ENCODE results near the gene EPGN.
"Not testable (repeated sequence)": the region's sequence is repeated elsewhere in the genome, so short reads cannot be mapped to it uniquely, and the experiment has no call there.

Gene EPGN

DNA sequence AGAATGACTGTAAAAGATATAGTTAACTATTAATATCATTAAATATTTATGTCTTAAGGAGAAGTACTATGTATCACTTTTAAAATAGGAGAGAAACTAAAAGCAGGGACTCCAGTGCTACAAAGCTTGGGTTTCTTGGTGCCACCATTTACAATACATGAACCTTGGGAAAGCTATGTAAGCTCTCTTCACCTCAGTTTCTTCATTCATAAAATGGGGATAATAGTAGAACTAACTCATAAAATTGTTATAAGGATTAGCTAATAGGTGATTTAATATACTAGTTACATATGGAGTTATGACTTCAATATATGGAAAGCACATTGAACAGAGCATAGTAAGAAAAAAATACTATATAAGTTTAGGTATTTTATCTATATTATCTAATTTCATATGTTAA lies 23.7 kb downstream of the EPGN start:
- H3K4me3 ChIP-seq (ENCODE audit: low read depth, low read length) = no peak overlapping the region
- TF ChIP-seq, protein P1, sequence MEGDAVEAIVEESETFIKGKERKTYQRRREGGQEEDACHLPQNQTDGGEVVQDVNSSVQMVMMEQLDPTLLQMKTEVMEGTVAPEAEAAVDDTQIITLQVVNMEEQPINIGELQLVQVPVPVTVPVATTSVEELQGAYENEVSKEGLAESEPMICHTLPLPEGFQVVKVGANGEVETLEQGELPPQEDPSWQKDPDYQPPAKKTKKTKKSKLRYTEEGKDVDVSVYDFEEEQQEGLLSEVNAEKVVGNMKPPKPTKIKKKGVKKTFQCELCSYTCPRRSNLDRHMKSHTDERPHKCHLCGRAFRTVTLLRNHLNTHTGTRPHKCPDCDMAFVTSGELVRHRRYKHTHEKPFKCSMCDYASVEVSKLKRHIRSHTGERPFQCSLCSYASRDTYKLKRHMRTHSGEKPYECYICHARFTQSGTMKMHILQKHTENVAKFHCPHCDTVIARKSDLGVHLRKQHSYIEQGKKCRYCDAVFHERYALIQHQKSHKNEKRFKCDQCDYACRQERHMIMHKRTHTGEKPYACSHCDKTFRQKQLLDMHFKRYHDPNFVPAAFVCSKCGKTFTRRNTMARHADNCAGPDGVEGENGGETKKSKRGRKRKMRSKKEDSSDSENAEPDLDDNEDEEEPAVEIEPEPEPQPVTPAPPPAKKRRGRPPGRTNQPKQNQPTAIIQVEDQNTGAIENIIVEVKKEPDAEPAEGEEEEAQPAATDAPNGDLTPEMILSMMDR (IDR thresholded peaks at IDR 0.05; ENCODE audit: low read depth, low read length, missing control alignments) = no peak
- no peak for DNase-seq (ENCODE audit: low read depth)

DNA sequence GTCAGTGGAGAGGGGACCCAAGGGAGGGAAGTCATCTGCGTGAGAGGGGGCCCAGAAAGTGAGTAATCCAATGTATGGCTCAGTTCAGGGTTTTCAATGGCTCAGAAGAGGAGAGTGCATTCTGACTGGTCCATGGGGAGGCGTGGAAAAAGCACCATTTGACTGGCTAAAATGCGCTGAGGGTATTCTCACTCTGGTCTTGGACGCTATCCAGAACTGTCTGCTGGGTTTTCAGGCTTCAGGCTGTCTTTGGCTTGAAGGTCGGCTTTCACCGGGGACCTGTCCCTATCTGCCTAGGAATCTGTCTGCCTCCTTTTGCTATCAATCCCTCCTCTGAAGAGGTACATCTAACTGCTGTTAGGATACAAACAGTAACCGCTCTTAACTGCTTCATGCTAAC lies 26.4 kb downstream of the EPGN start:
- DNase-seq (ENCODE audit: low read depth) = no peak
- TF ChIP-seq, protein P1 (IDR thresholded peaks at IDR 0.05; ENCODE audit: low read depth, low read length, missing control alignments) = no peak
- no peak overlapping the region for H3K4me3 ChIP-seq (ENCODE audit: low read depth, low read length)

DNA sequence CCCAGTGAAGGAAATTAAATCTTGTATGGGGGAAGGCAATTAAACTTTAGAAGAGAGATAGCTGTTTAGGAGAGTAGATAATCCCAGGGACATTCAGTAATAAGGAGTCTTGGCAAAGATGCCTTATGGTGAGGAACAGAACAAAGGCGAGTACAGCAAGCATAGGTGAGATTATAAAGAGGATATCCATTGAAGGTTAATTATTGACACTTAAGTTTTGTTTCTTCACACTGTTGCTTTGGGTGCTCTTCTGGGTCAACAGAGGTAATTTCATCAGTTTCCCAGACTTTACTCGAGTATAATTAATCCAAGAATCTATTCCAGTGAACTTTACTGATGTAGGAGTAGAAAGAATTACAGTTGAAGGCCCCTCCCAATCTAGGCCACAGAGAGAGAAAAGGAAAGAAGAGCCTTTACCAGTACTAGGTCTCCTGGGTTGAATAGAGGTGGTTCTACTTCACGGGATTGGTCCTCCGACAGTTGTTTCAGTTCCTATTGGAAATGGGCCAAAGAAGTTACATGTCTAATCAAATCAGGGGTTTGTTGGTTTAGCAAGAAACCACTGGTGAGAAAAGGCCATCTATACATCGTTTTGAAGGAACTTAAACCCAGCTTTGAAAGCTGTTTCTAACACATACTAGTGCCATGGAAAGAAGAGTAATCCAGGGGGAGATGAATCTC lies 27.2 kb downstream of the EPGN start:
- no peak overlapping the region for H3K4me3 ChIP-seq (ENCODE audit: low read depth, low read length)
- DNase-seq (ENCODE audit: low read depth) = peak; percentile 27
- TF ChIP-seq, protein P1 (IDR thresholded peaks at IDR 0.05; ENCODE audit: low read depth, low read length, missing control alignments) = no peak

DNA sequence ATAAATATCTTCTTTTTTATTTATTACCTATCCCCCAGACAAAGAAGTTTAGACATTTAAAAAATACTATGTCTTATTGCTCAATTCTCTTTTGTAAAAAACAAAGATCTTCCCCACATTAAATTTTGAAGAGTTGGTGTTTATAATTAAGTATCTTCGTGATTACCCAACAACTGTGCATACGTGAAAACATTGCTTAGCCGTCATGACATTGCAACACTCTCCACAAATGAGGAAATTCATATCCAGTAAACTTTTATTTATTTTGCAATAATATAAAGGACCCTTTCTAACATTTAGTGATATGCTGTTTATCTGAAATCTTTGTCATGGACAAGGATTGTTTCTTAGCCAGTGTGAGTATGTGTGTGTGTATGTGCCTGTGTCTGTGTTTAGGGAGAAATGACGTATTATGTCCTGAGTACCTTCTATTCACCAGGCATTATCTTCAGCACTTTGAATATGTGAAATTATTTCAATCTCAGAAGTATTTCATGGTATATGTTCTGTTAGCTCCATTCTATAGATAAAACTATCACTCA lies 30.6 kb downstream of the EPGN start:
- no peak overlapping the region for H3K4me3 ChIP-seq (ENCODE audit: low read depth, low read length)
- TF ChIP-seq, protein P1 (IDR thresholded peaks at IDR 0.05; ENCODE audit: low read depth, low read length, missing control alignments) = no peak
- no peak for DNase-seq (ENCODE audit: low read depth)

DNA sequence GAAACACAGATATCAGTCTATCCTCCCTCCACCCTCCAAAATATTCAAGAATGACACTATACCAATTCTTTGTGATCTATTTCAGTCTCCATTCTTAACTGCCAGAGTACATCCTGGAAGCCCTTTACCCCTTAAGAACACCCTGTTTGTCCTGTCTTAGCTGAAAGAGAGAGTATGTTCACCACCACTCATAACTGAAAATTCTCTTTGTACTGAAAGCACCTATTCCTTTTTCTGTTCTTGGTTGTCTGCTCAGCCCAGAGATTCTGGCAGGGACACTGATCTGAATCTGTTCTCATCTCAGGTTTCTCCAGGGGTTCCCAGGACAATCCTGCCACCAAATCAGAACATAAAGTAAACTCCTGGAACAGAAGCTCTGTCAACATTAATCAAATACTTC lies 31.2 kb downstream of the EPGN start:
- H3K4me3 ChIP-seq (ENCODE audit: low read depth, low read length) = no peak overlapping the region
- TF ChIP-seq, protein P1 (IDR thresholded peaks at IDR 0.05; ENCODE audit: low read depth, low read length, missing control alignments) = no peak
- DNase-seq (ENCODE audit: low read depth) = no peak

DNA sequence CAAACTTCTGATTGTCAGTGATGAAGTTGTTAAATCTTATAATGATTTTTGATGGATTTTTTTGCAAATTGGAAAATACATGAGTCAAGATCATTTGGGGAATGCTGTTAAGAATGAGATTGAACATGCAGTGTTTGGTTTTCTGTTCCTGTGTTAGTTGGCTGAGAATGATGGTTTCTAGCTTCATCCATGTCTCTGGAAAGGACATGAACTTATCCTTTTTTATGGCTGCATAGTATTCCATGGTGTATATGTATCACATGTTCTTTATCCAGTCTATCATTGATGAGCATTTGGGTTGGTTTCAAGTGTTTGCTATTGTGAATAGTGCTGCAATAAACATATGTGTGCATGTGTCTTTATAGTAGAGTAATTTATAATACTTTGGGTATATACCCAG lies 32.2 kb downstream of the EPGN start:
- not testable (repeated sequence) for DNase-seq (ENCODE audit: low read depth); H3K4me3 ChIP-seq (ENCODE audit: low read depth, low read length)

DNA sequence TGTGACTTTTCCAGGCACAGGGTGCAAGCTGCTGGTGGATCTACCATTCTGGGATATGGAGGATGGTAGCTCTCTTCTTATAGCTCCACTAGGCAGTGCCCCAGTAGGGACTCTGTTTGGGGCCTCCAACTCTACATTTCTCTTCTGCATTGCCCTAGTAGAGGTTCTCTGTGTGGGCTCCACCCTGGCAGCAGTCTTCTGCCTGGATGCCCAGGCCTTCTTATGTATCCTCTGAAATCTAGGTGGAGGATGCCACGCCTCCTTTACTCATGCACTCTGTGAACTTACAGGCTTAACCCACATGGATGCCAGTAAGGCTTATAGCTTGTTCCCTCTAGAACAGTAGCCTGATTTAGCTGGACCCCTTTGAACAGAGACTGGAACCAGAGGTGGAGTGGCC lies 35.8 kb downstream of the EPGN start:
- no peak for DNase-seq (ENCODE audit: low read depth)
- H3K4me3 ChIP-seq (ENCODE audit: low read depth, low read length) = no peak overlapping the region
- TF ChIP-seq, protein P1 (IDR thresholded peaks at IDR 0.05; ENCODE audit: low read depth, low read length, missing control alignments) = no peak

All from GM12864 (cell line).